ENCODE data around the gene ADK. TPM values are rescaled to one million over a fixed set of nuclear protein-coding genes. Genes with fewer than 3 reads are reported as not detected.

ADK gene
- total RNA-seq, 1 donor from 2014 or later: 28.5 TPM

DNA sequence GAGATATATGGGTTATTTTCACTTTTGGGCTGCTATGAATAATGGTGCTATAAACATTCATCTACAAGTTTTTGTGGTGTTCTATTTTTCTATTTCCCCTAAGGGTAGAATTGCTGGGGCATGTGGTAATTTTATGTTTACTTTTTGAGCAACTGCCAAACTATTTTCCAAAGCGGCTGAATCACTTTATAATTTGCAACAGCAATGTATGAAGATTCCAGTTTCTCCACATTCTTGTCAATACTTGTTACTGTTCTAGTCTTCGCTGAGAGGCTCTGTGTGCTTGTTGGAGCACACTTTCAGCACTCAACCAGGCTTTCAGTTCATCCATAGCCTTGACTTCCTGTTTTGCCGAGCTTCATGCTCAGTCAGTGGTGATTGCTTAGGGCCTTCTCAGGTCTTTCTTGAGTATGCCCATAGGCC lies 39.0 kb downstream of the ADK start:
- Mint-ChIP-seq H3K4me1 (ENCODE audit: unreplicated experiment) (peaks cover 20% of the 10 kb centered on the region), H3K27ac (peak overlapping the region; percentile 98), H3K36me3 (peaks cover 3% of the 10 kb centered on the region), H3K27me3 (no peaks in the 10 kb centered on the region), H3K9me3 (no peaks in the 10 kb centered on the region), H3K4me3 (peak overlapping the region; percentile 78)
- DNase-seq (ENCODE audit: extremely low spot score, unreplicated experiment): no peak
- TF ChIP-seq, protein P1, sequence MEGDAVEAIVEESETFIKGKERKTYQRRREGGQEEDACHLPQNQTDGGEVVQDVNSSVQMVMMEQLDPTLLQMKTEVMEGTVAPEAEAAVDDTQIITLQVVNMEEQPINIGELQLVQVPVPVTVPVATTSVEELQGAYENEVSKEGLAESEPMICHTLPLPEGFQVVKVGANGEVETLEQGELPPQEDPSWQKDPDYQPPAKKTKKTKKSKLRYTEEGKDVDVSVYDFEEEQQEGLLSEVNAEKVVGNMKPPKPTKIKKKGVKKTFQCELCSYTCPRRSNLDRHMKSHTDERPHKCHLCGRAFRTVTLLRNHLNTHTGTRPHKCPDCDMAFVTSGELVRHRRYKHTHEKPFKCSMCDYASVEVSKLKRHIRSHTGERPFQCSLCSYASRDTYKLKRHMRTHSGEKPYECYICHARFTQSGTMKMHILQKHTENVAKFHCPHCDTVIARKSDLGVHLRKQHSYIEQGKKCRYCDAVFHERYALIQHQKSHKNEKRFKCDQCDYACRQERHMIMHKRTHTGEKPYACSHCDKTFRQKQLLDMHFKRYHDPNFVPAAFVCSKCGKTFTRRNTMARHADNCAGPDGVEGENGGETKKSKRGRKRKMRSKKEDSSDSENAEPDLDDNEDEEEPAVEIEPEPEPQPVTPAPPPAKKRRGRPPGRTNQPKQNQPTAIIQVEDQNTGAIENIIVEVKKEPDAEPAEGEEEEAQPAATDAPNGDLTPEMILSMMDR (conservative IDR thresholded peaks at IDR 0.05): no peak

DNA sequence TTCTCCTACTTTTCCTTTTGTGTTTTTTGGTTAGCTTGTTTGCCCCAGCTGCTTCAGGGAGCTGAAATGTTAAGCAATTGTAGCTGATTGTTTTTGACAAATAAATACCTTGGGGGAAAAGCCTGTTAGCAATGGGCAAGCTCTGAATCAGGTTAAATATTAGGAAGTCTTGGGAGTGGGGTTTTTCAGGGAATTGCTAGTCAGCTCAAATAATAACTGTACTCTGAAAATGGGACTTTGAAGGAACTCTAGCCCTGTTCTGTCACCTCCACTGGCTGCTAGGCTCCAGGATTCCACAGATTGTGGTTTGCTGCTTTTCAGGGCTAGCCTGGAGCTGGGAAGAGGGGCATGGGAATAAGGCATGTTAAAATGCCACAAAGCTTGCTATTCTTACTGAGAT lies 39.5 kb downstream of the ADK start:
- no peaks in the 10 kb centered on the region for H3K27me3 Mint-ChIP-seq
- no peak for DNase-seq (ENCODE audit: extremely low spot score, unreplicated experiment)
- H3K4me1 Mint-ChIP-seq (ENCODE audit: unreplicated experiment): peaks cover 20% of the 10 kb centered on the region
- TF ChIP-seq, protein P1 (conservative IDR thresholded peaks at IDR 0.05): no peak
- peaks cover 3% of the 10 kb centered on the region for H3K36me3 Mint-ChIP-seq
- H3K4me3 Mint-ChIP-seq: peak overlapping the region; percentile 78
- no peaks in the 10 kb centered on the region for H3K9me3 Mint-ChIP-seq
- H3K27ac Mint-ChIP-seq: peak overlapping the region; percentile 98

DNA sequence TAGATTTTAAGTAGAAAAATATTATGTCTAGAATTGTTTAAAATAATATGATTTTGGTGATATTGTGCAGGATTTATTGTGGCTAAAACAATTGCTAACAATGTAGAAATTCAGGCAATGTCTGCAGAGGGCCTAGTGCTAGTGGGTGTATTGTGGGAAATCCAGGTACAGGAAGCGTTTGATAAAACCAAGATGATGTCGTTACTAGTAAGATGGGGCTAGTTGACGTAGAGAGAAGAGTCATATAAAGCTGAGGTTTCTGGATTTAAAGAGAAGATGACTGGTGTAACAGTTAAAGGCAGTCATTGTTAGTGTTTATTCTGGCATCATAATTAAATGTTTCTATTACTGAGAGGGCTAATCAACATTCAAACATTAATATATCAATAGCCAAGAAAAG lies 43.5 kb downstream of the ADK start:
- Mint-ChIP-seq H3K36me3 (no peaks in the 10 kb centered on the region), H3K27me3 (no peaks in the 10 kb centered on the region), H3K9me3 (no peaks in the 10 kb centered on the region), H3K4me1 (ENCODE audit: unreplicated experiment) (peaks cover 17% of the 10 kb centered on the region), H3K4me3 (no peak overlapping the region), H3K27ac (no peak overlapping the region)
- no peak for DNase-seq (ENCODE audit: extremely low spot score, unreplicated experiment)
- TF ChIP-seq, protein P1 (conservative IDR thresholded peaks at IDR 0.05): no peak

DNA sequence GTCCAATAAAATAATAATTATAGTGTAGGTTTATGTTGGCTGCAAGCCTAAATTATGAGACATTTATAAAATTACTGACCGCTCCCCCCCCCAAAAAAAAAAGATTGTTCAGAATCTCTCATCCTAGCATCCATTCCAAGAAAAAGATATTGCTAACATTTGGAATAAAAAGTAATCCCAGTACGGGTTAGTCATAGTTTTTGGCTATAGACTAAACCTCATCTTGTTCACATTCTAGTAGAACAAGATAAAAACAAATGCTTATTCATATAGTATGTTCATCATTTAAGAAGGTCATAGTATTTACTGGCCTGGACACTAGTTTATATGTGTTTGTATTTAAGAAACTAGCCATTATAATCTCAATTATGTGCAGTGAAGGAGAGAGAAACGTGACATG lies 44.0 kb downstream of the ADK start:
- no peaks in the 10 kb centered on the region for H3K9me3 Mint-ChIP-seq
- no peak for DNase-seq (ENCODE audit: extremely low spot score, unreplicated experiment)
- H3K36me3 Mint-ChIP-seq: no peaks in the 10 kb centered on the region
- peaks cover 12% of the 10 kb centered on the region for H3K4me1 Mint-ChIP-seq (ENCODE audit: unreplicated experiment)
- no peak overlapping the region for H3K4me3 Mint-ChIP-seq
- TF ChIP-seq, protein P1 (conservative IDR thresholded peaks at IDR 0.05): no peak
- no peaks in the 10 kb centered on the region for H3K27me3 Mint-ChIP-seq
- H3K27ac Mint-ChIP-seq: no peak overlapping the region

DNA sequence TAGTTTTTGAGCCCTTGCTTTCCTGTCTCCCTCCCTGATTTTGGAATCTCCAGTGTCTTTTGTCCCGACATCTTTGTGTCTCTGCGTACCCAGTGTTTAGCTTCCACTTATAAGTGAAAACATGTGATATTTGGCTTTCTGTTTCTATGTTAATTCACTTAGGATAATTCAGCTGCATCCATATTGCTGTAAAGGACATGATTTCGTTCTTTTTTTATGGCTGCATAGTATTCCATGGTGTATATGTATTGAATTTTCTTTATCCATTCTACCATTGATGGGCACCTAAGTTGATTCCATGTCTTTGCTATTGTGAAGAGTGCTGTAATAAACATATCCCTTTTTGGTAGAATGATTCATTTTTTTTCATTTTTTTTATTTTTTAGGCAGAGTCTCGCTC lies 48.3 kb downstream of the ADK start:
- Mint-ChIP-seq H3K4me3 (no peak overlapping the region), H3K36me3 (no peaks in the 10 kb centered on the region), H3K27ac (no peak overlapping the region), H3K27me3 (no peaks in the 10 kb centered on the region), H3K9me3 (no peaks in the 10 kb centered on the region), H3K4me1 (ENCODE audit: unreplicated experiment) (no peaks in the 10 kb centered on the region)
- no peak for DNase-seq (ENCODE audit: extremely low spot score, unreplicated experiment)
- TF ChIP-seq, protein P1 (conservative IDR thresholded peaks at IDR 0.05): no peak

DNA sequence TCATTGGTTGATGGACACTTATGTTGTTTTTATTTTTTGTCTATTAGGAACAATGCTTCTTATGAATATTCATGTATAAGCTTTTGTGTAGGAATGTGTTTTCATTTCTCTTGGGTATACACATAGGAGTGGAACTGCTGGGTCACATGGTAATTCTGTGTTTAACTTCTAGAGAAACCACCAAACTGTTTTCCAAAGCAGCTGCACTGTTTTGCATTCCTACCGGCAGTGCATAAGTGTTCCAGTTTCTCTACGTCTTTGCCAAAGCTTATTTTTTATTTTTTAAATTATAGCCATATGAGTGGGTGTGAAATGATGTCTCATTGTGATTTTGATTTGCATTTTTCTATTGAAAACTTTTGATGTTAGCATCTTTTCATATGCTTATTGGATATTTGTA lies 51.3 kb downstream of the ADK start:
- H3K9me3 Mint-ChIP-seq: no peaks in the 10 kb centered on the region
- H3K36me3 Mint-ChIP-seq: peaks cover 4% of the 10 kb centered on the region
- H3K27ac Mint-ChIP-seq: no peak overlapping the region
- H3K4me1 Mint-ChIP-seq (ENCODE audit: unreplicated experiment): no peaks in the 10 kb centered on the region
- no peaks in the 10 kb centered on the region for H3K27me3 Mint-ChIP-seq
- no peak overlapping the region for H3K4me3 Mint-ChIP-seq
- DNase-seq (ENCODE audit: extremely low spot score, unreplicated experiment): no peak
- TF ChIP-seq, protein P1 (conservative IDR thresholded peaks at IDR 0.05): no peak
